Stimulated activated naive CD8-positive, alpha-beta T cell treated with anti-CD3 and anti-CD28 coated beads, Interleukin-15, amount 100 ng/mL, for 72 hours (primary cell): ENCODE results near the gene APBB3.
"Not testable (repeated sequence)": the region's sequence is repeated elsewhere in the genome, so short reads cannot be mapped to it uniquely, and the experiment has no call there.

Experiments used
- ATAC-seq: fragments of 150-1000 bp; cut with Tn5 transposase; 2 replicates; pipeline ENCODE4 v1.10.0; 2021; ENCODE audit warnings: mild to moderate bottlenecking, moderate library complexity
- DNase-seq, 2 donors: peaks; one replicate each; pipeline ENCODE4 v3.0.0; 2021 to 2022
- H3K27ac Mint-ChIP-seq, 2 donors: one replicate each; pipeline ENCODE4 v1.8.0; 2022; ENCODE audit warnings: mild to moderate bottlenecking in 2 of 2, mixed read lengths in 2 of 2, moderate library complexity in 2 of 2
- H3K27me3 Mint-ChIP-seq: one replicate; pipeline ENCODE4 v1.8.0; 2022; ENCODE audit warnings: mixed read lengths
- H3K4me1 Mint-ChIP-seq: one replicate; pipeline ENCODE4 v1.8.0; 2022; ENCODE audit warnings: mild to moderate bottlenecking, mixed read lengths
- H3K4me3 Mint-ChIP-seq, 2 donors: one replicate each; pipeline ENCODE4 v1.8.0; 2022; ENCODE audit warnings: mild to moderate bottlenecking in 2 of 2, mixed read lengths in 2 of 2, moderate library complexity in 1 of 2
- H3K9me3 Mint-ChIP-seq, 2 donors: one replicate each; pipeline ENCODE4 v1.8.0; 2022; ENCODE audit warnings: mixed read lengths in 2 of 2

The APBB3 gene, protein sequence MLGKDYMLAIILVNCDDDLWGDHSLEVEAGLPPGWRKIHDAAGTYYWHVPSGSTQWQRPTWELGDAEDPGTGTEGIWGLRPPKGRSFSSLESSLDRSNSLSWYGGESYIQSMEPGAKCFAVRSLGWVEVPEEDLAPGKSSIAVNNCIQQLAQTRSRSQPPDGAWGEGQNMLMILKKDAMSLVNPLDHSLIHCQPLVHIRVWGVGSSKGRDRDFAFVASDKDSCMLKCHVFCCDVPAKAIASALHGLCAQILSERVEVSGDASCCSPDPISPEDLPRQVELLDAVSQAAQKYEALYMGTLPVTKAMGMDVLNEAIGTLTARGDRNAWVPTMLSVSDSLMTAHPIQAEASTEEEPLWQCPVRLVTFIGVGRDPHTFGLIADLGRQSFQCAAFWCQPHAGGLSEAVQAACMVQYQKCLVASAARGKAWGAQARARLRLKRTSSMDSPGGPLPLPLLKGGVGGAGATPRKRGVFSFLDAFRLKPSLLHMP

DNA sequence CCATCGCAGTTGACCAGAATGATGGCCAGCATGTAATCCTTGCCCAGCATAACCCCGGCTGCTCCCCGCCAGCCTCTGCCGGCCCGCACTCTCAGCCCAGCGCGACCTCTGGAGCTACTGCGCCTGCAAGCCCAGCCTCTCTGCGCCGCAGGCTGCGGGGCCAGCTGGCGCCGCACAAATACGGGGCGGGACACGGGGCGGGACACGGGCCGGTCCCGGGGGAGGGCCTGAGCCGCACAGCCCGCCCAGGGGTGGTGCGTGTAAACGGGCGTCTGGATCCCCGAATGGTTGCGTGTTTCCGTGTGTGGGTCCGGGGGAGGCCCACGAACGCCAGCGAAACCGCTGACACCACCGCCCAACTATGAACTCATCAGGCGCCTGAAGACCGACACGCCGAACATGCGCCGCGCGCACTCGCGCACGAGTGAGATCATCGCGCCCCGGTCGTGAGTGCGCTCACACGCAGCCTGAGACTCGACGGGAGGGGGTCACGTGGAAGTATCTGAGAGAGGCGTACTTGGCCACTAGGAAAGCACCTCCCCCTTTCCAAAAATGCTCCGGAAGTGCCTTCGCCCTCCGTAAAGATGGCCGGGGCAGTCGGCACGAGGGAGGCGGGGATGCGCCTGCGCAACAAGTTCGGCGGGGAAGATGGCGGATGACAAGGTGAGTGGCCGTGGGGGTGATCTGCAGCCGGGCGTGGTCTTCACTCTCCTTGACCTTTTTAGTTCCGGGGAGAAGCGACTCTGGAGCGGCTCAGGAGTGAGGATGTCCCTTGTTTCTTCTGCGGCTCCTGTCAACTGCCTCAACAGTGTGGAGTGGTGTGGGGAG is at the start of gene APBB3, which contains the start of gene SLC35A4:
TSS of gene APBB3 (minus strand) at position 403 of the 828 bp plus-strand sequence. CDS start at position 50, 353 bp downstream.
TSS of gene SLC35A4 (plus strand) at position 633 of the 828 bp plus-strand sequence. CDS start 2,342 bp downstream, outside the sequence.
- peak; percentile 95 to 98 for DNase-seq
- no peaks in the 10 kb centered on the region for H3K9me3 Mint-ChIP-seq
- peak; percentile 92 for ATAC-seq
- peaks cover 62% of the 10 kb centered on the region for H3K4me1 Mint-ChIP-seq
- peak within 1 kb of the TSS; percentile 91 to 98 for H3K4me3 Mint-ChIP-seq
- peak within 1 kb of the TSS; percentile 96 to 99 for H3K27ac Mint-ChIP-seq
- no peaks in the 10 kb centered on the region for H3K27me3 Mint-ChIP-seq

DNA sequence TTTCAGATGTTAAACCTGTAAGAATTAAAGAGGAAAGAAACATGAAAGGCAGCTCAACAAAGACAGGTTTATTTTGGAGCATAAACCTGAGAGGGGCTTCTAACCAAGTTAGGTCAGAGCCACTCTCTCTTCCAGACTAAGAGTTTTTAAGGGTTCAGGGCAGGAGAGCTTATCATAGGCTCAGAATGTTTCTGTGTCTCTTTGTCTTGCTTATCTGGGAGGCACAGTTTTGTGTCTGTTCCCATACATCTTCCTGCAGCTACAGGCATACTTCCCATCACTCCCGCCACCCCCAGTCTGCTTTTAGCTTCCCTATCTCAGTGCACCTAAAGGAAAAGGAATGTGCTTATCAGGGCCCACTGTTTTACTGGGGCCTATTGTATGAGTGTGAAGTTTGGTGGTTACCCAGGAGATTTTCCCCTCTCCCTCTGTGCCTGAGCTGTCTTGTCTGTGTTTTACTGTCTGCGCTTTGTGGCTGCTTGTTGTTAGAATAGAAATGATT is 46.7 kb upstream of the APBB3 start:
- no peak overlapping the region for H3K4me3 Mint-ChIP-seq

DNA sequence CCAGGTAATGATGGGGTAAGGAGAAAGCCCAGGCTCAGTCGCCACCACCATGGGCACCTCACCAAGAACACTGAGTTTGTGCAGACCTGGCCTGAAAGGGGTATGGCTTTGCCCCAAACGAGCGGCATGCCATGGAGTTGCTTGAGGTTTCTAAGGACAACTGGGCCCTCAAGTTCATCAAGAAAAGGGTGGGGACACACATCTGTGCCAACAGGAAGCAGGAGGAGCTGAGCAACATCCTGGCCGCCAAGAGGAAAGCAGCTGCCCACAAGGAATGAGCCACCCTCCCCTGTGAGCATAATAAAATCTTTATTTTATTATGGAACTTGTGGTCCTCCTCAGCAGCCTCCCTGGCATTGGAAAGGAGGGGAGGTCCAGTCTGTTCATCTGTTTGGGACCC is 44.7 kb upstream of the APBB3 start:
- DNase-seq (no peak), ATAC-seq (no peak)
- Mint-ChIP-seq H3K27me3 (peaks cover 24% of the 10 kb centered on the region), H3K4me3 (no peak overlapping the region), H3K9me3 (no peaks in the 10 kb centered on the region), H3K4me1 (peaks cover 19% of the 10 kb centered on the region), H3K27ac (no peak overlapping the region)

More for the DNA sequence above, 46.7 kb upstream of the APBB3 start:
- no peak overlapping the region for H3K27ac Mint-ChIP-seq
- H3K9me3 Mint-ChIP-seq: no peaks in the 10 kb centered on the region
- DNase-seq: no peak
- peaks cover 19% of the 10 kb centered on the region for H3K4me1 Mint-ChIP-seq
- peaks cover 24% of the 10 kb centered on the region for H3K27me3 Mint-ChIP-seq
- ATAC-seq: no peak

DNA sequence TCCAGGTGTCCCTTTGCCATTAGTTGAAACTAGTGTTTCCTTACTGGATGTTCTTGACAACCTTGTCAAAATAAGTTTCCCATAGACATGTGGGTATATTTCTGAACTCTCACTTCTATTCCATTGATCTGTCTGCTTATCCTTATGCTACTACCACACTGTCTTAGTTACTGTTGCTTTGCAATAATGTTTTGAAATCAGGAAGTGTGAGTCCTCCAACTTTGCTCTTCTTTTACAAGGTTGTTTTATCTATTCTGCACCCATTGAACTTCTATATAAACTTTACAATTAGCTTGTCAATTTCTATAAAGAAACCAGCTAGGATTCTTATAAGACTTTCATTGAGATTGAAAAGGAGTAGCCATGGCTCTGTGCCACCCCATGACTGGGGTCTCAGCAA is 44.3 kb upstream of the APBB3 start:
- no peak for ATAC-seq
- Mint-ChIP-seq H3K9me3 (no peaks in the 10 kb centered on the region), H3K4me1 (peaks cover 19% of the 10 kb centered on the region), H3K27ac (no peak overlapping the region), H3K4me3 (no peak overlapping the region), H3K27me3 (peaks cover 24% of the 10 kb centered on the region)
- DNase-seq: no peak

DNA sequence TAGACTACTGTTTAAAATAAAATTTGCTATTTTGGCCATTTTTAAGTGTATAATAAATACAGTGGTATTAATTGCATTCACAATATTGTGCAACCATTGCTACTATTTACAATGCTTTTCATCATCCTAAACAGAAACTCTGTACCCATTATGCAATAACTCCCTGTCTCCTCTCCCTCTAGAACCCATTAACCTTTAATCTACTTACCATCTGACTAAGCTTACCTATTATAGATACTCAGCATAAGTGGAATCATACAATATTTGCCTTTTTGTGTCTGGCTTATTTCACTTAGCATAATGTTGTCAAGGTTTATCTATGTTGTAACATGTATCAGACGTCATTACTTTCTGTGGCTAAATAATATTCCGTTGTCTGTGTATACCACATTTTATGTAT is 42.6 kb upstream of the APBB3 start:
- no peak overlapping the region for H3K27ac Mint-ChIP-seq
- ATAC-seq (no peak), DNase-seq (no peak)
- peaks cover 11% of the 10 kb centered on the region for H3K4me1 Mint-ChIP-seq
- H3K9me3 Mint-ChIP-seq: no peaks in the 10 kb centered on the region
- H3K4me3 Mint-ChIP-seq: no peak overlapping the region
- H3K27me3 Mint-ChIP-seq: peaks cover 12% of the 10 kb centered on the region

DNA sequence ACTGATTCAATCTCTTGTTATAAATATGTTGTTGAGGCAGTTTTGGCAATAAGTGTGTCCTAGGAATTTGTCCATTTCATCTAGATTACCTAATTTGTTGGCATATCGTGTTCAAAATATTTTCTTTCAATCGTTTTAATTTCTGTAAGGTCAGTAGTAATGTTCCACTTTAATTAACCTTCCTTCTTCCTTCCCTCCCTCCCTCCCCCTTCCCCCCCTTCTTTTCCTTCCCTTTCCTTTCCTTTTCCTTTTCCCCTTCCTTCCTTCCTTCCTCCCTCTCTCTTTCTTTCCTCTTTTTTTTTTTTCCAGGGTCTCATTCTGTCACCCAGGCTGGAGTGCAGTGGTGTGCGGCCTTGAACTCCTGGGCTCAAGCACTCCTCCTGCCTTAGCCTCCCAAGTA is 41.5 kb upstream of the APBB3 start:
- H3K9me3 Mint-ChIP-seq: no peaks in the 10 kb centered on the region
- no peaks in the 10 kb centered on the region for H3K4me1 Mint-ChIP-seq
- ATAC-seq (no peak), DNase-seq (no peak)
- H3K4me3 Mint-ChIP-seq: no peak overlapping the region
- no peak overlapping the region for H3K27ac Mint-ChIP-seq
- peaks cover under 1% of the 10 kb centered on the region for H3K27me3 Mint-ChIP-seq

DNA sequence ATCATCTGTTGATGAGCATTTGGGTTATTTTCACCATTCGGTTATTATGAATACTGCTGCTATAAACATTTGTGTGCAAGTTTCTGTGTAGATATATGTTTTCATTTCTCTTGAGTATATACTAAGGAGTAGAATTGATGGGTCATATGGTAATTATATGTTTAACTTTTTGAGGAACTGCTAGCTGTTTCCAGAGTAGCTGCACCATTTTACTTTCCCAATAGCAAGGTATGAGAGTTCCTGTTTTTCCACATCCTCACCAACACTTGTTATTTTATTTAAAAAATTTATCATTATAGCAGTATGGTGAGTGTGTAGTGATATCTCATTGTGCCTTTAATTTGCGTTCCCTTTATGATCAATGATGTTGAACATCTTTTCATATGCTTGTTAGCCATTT is 39.3 kb upstream of the APBB3 start:
- DNase-seq: no peak
- Mint-ChIP-seq H3K9me3 (no peaks in the 10 kb centered on the region), H3K4me1 (no peaks in the 10 kb centered on the region), H3K27me3 (no peaks in the 10 kb centered on the region), H3K4me3 (no peak overlapping the region), H3K27ac (no peak overlapping the region)
- no peak for ATAC-seq

DNA sequence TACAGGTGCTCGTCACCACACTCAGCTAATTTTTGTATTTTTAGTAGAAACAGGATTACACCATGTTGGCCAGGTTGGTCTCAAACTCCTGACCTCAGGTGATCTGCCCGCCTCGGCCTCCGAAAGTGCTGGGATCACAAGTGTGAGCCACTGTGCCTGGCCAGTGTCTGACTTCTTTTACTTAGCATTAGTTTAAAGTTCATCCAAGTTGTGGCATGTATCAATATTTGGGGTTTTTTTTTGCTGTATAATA is 39.0 kb upstream of the APBB3 start:
- not testable (repeated sequence) for DNase-seq, H3K4me1 Mint-ChIP-seq, ATAC-seq, H3K27me3 Mint-ChIP-seq, H3K27ac Mint-ChIP-seq, H3K9me3 Mint-ChIP-seq, H3K4me3 Mint-ChIP-seq

DNA sequence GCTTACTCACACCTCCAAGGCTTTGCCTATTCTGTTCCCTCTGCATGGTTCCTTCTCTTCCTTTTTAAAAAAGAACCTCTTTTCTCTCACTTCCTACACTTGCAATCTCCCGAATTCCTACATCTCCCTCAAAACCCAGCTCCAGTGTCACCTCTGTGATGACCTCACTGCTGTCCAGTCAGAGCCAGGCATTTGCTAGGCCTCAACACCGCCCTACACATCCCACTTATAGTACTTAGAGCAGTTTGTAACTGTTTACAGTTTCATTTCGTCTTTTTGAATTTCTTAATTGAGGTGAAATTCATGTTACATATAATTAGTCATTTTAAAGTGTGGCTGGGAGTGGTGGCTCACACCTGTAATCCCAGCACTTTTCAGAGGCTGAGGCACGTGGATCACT is 37.7 kb upstream of the APBB3 start:
- Mint-ChIP-seq H3K27ac (peak overlapping the region in 1 of 2 donors; percentile 7), H3K4me3 (no peak overlapping the region), H3K4me1 (no peaks in the 10 kb centered on the region), H3K9me3 (no peaks in the 10 kb centered on the region), H3K27me3 (no peaks in the 10 kb centered on the region)
- ATAC-seq: no peak
- no peak for DNase-seq

DNA sequence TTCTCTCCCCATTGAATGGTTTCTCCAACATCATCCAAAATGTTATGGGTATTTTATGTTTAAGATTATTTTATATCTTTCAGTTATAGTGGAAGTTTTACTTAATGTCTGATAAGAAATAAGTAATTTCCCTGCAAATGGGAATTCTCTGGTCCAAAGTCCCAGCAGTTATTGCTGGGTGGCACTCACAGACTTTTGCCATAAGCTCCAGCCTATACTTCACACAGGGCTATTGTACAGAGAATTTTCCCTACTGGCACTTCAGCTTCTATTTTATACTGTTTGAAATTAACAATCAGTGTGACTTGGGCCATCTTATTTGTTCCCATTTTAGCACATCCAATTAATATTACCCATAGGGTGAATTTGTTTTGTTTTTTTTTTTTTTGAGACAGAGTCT is 35.7 kb upstream of the APBB3 start:
- H3K27me3 Mint-ChIP-seq: no peaks in the 10 kb centered on the region
- DNase-seq: no peak
- H3K4me1 Mint-ChIP-seq: peaks cover 8% of the 10 kb centered on the region
- no peak overlapping the region for H3K4me3 Mint-ChIP-seq
- no peak for ATAC-seq
- no peak overlapping the region for H3K27ac Mint-ChIP-seq
- H3K9me3 Mint-ChIP-seq: no peaks in the 10 kb centered on the region

DNA sequence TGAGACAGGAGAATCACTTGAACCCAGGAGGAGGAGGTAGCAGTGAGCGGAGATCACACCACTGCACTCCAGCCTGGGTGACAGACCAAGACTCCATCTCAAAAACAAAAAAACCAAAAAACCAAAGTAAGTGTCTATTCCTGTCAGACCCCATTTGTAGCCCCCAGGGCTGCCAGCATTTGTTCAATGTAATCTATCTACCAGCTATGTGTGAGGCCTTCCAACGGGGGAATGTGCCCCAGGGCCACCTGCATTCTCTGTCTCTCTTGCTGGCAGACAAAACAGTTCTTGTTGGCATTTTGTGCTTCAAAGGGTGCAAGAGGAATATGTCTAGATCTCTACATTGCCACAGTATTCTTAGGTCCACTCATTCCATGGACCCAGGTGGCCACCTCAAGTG is 34.4 kb upstream of the APBB3 start:
- Mint-ChIP-seq H3K27me3 (no peaks in the 10 kb centered on the region), H3K9me3 (no peaks in the 10 kb centered on the region), H3K4me1 (peaks cover 8% of the 10 kb centered on the region), H3K4me3 (no peak overlapping the region), H3K27ac (no peak overlapping the region)
- no peak for DNase-seq
- ATAC-seq: no peak

DNA sequence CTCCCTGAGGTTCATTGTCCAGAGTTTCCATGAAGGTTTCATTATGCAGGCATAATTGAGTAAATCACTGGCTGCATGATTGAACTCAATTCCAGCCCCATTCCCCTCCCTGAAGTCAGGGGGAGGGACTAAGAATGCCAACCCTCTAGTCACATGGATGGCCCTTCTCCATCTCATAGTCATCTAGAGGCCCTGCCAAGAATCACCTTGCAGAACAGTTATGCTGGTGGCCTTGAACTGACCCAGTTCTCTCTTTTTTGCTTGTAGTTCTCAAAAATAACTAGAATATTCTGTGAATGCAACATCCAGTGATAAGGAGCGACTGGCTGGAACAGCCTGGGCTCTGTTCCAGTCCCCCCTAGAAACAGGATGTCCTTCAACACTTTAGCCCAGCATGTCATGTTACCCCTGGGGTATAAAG is 31.9 kb upstream of the APBB3 start:
- Mint-ChIP-seq H3K4me3 (no peak overlapping the region), H3K4me1 (peaks cover 8% of the 10 kb centered on the region), H3K9me3 (no peaks in the 10 kb centered on the region), H3K27me3 (no peaks in the 10 kb centered on the region), H3K27ac (no peak overlapping the region)
- ATAC-seq: no peak
- DNase-seq: no peak

DNA sequence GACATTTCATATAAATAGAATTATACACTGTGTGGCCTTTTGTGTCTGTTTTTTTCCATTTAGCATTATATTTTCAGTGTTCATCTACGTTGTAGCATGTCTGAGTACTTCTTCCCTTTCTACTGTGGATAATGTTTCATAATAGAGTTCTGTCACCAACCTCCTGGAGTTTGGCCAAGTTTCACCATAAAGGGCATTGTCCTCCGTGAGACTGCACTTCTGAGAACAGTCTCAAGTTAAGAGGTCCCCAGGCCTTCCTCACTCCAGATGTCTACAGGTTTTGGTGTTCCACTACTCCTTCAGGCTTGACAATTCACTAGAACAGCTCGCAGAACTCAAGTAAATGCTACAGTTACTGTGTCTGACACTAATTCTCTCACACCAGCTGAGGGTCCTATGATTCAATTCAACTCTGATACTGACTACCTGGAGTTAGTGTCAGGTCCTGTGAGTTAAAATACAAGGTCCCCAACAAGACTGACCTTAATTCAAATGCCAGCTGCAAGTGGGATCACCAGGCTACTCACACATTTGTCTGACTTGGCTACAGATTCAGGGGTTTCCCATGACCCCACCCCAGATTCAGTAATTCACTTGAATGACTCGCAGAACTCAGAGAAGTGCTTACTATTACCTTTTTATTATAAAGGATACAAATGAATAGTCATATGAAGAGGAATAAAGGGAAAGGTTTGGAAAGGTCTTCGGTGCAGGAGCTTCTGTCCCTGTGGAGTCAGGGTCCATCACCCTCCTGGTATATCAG is 31.3 kb upstream of the APBB3 start:
- Mint-ChIP-seq H3K4me1 (peaks cover 8% of the 10 kb centered on the region), H3K4me3 (no peak overlapping the region), H3K27me3 (no peaks in the 10 kb centered on the region), H3K9me3 (no peaks in the 10 kb centered on the region), H3K27ac (no peak overlapping the region)
- ATAC-seq (no peak), DNase-seq (no peak)

DNA sequence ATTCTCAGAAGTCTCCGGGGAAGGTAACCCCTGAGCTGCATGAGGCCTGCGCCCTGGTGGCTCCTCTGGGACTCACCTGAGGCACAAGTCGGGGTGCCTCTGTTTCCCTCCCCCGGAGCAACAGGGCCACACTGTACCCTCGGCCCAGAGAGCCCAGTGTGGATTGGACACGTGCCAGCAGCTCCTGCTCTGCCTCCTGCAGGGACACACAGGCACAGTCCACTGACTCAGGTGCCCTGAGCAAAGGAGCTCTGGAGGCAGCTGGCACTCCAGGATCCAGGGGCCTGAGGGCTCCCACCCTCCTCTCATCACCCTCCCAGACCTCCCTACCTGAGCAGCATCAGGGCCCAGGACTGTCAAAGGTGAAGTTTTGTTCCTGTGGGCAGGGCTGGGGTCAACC is 29.8 kb upstream of the APBB3 start:
- no peak for DNase-seq
- H3K9me3 Mint-ChIP-seq: no peaks in the 10 kb centered on the region
- no peak overlapping the region for H3K4me3 Mint-ChIP-seq
- ATAC-seq: no peak
- peaks cover 8% of the 10 kb centered on the region for H3K4me1 Mint-ChIP-seq
- H3K27ac Mint-ChIP-seq: no peak overlapping the region
- no peaks in the 10 kb centered on the region for H3K27me3 Mint-ChIP-seq

DNA sequence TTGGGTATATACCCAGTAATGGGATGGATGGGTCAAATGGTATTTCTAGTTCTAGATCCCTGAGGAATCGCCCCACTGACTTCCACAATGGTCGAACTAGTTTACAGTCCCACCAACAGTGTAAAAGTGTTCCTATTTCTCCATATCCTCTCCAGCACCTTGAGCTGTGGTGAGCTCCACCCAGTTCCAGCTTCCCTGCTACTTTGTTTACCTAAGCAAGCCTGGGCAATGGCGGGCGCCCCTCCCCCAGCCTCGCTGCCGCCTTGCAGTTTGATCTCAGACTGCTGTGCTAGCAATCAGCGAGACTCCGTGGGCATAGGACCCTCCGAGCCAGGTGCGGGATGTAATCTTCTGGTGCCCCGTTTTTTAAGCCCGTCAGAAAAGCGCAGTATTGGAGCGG is 28.7 kb upstream of the APBB3 start:
- DNase-seq, H3K4me1 Mint-ChIP-seq, ATAC-seq, H3K27ac Mint-ChIP-seq, H3K9me3 Mint-ChIP-seq, H3K27me3 Mint-ChIP-seq: not testable (repeated sequence)
- H3K4me3 Mint-ChIP-seq: peak overlapping the region in 1 of 2 donors; percentile 44
